GM18526 (cell line): ENCODE data around the gene USP1.

ENCODE experiments used
- POLR2A ChIP-seq: IDR thresholded peaks from 3 replicates; pipeline ENCODE4 v1.6.1; 2011; ENCODE audit not compliant: insufficient read length; ENCODE audit errors: extremely low read depth

The USP1 gene

DNA sequence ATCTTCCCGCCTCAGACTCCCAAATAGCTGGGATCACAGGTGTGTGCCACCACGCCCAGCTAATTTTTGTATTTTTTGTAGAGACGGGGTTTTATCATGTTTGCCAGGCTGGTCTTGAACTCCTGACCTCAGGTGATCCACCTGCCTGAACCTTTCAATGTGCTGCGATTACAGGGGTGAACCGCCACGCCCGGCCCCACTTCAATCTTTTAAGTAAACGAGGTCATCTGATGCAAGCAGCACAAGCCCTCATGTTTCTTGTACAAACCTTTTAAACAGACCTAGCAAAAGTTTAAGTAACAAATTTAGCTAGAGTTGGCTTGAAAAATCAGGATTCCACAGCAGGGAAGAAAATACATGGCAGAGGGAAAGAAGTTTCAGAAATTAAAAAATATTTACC lies 21.2 kb upstream of the USP1 start:
- no peak for TF ChIP-seq POLR2A

DNA sequence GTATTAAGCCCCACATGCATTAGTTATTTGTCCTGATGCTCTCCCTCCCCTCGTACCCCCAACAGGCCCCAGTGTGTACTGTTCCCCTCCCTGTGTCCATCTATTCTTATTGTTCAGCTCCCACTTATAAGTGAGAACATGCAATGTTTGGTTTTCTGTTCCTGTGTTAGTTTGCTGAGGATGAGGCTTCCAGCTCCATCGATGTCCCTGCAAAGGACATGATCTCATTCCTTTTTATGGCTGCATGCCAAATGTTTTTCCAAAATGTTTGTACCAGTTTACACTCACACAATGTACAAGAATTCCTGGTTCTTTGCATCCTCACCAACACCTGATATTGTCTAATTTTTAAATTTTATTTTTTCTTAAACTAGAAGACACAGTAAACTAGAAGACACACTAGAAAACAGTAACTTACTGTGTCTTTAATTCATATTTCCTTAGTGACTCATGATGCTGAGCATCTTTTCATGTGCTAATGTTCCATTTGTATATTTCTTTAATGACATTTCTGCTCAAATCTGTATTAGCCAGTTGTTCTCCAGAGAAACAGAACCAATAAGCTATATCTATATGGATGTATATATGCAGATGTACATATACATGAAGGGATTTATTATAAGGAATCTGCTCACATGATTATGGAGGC lies 19.4 kb upstream of the USP1 start:
- TF ChIP-seq POLR2A, result no peak

DNA sequence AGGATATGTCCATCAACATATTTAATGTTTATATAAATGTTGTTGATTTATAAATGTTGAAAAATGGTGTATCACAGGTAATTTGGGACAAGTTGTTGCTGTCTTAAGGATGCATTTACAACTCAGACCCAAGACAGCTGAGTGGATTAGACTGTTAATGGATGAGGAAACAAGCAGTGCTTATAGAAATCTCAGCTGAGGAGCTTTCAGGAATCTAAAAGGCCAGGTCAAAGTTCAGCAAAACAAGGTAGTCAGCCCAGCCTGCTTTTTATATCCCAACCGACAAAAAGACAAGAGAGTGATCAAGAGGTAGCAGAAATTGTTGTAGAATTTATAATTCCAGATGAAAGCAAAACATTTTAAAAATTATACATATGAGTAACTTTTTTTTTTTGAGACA lies 16.6 kb upstream of the USP1 start:
- no peak for TF ChIP-seq POLR2A

DNA sequence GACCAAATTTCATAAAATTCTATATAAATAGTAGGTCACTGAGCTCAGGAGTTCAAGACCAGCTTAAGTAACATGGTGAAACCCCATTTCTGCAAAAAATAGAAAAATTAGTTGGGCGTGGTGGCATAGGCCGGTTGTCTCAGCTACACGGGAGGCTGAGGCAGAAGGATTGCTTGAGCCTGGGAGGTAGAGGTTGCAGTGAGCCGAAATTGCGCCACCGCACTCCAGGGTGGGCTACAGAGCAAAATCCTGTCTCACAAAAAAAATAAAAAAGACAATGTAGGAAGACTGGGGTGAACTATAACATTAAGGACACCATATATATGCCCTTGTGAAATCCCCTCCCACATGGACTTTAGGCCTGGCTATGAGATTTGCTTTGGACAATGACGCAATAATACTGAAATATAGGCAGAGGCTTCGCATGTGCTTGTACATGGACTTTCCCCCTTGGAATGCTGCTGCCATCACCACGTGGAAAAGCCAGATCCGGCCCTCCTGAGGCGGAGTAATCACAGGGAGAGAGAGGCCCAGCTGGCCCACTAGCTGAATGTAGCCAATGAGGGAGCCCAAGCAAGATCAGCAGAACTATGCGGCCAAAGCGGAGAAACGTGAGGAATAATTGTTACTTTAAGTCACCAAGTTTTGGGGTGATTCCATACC lies 13.1 kb upstream of the USP1 start:
- TF ChIP-seq POLR2A, result no peak

DNA sequence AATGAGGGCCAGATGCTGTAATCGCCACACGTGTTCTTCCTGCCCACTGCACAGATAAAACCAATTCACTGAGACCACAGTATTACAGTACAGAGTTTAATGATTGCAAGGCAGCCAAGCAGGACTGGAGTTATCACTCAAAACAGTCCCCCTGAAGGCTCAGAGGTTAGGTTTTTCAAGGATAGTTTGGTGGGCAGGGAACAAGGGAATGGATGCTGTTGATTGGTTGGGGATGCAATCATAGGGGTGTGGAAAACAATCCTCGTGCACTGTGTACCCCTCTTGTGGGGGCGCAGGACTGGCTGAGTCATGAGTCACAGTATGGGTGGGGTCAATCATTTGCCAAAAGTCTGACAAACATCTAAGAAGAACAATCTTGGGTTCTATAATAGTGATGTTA lies 12.4 kb upstream of the USP1 start:
- TF ChIP-seq POLR2A, result no peak

DNA sequence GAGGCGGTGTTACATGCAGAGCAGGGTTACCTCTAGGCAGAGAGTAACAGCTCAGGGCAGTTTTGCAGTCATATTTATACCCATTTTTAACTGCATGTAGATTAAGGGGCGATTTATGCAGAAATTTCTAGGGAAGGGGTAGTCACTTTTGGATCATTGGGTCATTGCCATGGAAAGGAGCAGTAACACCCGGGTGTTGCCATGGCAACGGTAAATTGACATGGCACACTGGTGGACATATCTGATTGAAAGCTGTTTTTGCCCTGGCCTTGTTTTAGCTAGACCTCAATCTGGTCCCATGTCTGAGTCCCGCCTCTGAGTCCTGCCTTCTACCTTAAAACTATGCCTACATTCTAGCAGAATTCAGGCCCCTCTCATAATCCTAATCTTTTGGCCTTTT lies 11.8 kb upstream of the USP1 start:
- TF ChIP-seq POLR2A, result no peak

DNA sequence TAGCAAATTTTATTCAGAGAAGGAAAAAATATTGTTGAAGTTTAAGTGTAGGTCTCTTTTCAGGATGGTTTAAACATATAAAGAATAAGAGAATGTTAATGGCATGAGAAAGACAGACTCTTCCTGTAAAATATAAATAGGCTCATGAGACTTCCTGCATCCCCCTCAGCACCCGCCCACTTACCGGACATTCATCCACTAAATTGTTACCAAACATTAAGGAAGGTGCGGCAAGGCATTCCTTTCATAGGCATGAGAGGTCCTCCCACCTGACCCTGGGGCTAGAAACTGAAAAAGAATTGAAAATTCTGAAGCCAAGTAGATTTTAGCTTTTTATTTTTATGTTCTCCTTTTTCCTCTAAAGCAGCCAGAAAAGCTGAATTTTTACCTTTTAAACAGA lies 10.6 kb upstream of the USP1 start:
- no peak for TF ChIP-seq POLR2A

DNA sequence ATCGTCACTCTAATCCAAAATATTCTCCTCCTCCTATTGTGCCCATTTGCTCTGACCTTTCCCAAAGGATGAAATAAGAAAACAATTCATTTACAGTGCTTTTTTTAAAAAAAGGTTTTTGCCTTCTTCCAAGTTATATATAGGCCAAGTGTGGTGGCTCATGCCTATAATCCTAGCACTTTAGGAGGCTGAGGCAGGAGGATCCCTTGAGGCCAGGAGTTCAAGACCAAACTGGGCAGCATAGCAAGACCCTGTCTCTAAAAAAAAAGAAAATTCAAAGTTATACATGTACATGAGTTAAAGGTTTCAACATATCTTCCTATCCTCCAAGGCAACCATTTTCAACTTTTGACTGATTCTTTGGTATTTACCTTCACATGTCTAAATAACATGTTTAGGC lies 10.1 kb upstream of the USP1 start:
- TF ChIP-seq POLR2A, result no peak

DNA sequence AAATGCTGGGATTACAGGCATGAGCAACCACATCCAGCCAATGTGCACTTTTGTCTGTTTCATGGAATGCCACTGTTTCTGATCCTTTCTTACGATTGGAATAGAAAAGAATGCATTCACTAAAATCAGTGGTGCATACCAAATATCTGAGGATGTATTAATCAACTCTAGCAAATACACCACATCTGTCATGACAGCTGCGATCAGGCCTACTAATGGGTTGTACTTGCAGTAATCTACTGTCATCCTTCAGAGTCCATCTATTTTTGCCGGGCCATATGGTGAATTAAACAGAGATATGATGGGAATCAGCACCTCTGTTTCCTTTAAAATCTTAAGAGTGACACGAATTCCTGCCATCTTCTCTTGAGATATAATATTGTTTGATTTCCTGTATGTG lies 8.5 kb upstream of the USP1 start:
- TF ChIP-seq POLR2A, result no peak

DNA sequence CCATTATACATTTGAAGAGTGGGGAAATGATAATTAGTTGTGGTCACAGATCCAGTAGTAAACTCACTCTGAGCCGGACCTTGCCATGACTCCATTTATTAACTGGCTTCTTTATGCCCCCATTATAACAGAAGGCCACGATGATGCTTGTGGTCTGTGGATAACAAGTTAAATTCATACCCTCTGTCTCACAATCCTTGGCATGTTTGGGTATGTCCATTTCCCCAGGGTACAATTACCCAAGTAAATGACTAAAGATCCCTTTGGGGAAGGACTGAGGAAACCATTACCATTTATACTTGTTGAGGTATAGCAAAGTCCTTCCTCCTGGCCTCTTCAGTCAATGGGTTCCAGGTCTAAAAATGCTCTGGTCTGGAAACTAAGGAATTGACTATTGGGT lies 7.3 kb upstream of the USP1 start:
- no peak for TF ChIP-seq POLR2A

DNA sequence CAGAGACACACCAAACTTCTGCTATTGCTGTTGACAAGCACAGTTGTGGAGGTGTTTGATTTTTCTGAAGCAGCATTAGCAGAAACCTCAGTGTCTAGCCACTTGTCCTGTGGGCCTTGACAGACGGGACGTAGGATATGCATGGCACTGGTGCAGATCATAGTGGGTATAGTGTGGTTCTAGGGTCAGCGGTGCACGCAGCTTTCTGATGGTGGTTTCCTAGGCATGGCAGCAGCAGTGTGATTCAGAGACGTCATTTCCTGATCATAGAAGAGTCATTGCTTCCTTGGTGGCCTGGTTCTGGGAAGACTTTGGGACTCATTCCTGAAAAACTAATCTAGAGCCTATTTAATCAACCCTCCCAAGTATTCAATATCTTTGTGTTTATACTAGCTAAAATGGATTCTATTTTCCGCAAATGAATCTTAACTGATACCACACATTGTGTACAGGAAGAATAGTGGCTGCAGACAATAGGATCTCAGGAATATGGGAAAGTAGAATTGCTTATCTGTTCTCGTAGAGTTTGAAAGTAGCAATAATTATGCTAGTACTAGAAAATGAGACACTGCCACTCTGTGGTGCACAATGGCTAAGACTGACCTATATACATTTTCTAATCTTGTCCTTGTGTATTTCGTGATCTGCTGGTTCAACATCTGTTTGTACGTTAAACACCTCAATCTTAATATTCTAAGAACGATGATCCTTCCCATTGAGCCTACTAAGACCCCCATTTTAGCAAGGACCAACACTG lies 2.8 kb upstream of the USP1 start:
- no peak for TF ChIP-seq POLR2A

DNA sequence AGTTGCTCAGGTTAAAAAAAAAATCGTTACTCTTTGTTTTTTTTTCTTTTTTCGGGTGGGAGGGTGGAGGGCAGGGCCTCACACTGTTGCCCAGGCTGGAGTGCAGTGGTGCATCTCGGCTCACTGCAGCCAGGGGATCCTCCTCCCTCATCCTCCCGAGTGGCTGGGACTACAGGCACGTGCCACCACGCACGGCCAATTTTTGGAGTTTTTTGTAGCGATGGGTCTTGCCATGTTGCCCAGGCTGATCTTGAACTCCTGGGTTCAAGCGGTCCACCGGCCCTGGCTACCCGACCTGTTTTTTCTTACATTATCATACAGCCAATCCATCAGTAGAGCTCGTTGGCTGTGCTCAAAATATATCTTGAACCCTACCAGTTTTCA lies 2.2 kb upstream of the USP1 start:
- TF ChIP-seq POLR2A, result no peak

DNA sequence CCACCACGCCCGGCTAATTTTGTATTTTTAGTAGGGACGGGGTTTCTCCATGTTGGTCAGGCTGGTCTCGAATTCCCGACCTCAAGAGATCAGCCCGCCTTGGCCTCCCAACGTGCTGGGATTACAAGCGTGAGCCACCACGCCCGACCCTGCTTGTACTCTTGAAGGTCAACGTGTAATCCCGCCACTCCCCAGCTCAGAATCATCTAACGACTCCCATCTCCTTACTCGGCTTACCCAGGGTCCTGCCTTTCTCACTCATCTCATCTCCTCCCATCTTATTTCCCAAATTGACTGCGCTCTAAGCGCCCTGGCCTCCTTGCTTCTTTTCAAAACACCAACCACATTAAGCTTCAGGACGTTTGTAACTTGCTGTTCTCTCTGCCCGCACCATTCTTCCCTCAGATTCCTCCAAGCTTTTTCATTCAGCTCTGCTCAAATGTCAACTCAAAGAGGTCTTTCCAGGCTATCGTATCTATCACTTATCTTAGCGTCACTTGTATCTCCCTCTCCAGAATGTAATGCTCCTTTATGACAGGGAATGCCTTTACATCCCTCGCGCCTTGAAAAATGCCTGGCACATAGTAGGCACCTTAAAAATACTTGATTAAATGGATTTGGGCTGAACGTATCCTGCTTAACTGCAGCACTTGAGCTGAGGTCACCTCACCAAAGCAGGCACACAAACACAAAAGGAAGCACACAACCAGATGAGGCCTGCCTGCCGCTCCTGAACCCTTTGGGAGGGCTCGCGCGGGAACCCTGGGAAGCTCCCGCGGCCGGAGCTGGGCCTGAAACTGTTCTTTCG lies 1.4 kb upstream of the USP1 start:
- no peak for TF ChIP-seq POLR2A

DNA sequence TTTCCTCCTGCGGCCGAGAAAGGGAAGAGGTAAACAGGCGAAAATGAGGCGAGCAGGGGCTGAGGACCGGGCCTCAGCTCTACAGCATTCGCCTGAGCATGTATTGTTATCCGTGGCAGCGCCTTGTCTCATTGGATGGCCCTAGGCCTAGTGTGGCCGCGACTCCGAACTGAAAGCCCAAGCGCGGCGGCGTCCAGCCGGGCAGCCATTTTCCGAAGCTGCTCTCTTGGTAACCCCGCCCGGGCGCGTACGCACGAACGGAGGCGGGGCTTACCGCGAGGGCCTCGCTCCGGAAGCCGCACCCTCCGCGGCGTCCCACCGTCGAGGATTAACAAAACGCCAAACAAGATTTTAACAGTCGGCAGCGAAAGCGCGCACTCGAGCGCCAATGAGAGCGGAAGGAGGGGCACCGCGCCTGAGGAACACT lies 797 bp upstream of the USP1 start:
- peak; percentile 95 for TF ChIP-seq POLR2A

DNA sequence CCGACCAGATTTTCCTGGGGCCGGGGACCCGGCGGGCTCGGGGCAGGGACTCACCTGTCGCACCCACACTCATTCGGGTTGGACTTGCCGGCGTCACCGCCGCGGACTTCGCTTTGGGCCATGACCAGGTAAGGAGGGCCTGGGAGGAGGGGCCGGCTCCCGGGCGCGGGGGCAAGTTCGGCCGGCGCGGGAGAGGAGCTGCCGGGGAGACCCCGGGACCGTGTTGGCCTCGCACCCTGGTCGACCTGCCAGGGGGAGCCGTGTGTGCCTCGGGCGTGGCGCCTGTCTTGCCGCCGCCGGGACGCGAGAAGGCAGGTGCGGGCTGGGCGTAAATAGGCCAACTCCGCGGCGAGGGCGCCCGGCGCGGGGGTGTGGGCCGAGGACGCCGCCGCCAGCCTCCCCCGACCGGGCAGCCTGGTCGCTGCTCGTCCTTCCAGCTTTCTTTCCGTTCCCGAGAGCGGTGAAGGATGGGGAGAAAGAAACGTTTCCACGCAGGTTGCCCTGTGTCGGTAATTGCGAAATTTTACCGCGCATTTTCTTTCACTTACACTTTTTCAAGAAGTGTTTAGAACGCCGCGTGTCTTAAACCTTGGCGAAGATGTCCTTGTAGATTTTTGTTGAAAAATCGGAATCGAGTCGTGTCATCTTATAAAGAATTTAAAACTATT lies 558 bp downstream of the USP1 start:
- no peak for TF ChIP-seq POLR2A

DNA sequence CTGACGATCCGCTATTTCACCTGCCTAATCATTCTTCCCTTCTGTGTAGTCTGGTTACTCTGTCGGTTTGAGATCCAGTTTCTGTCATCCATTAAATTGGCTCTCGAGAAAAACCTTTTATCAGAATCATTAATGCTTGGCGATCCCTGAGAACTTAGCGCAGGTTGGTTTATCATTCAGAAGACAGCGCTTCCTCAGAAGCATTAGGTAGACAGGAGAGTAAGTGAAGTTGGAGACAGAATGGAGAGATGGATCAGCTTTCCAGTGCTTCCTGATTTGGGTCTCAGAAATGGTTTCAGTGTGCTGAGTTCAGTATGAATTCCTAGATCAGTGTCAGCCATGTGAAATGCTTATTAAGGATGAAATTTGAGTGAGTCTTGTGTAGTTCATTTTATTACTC lies 1.3 kb downstream of the USP1 start:
- no peak for TF ChIP-seq POLR2A
